GM13977 (cell line): Measurements from ENCODE around the gene NHSL2.

Experiments
- DNase-seq: peaks from one replicate; pipeline ENCODE4 v3.0.0; 2012; ENCODE audit warnings: low spot score
- in situ Hi-C: fragments of 300-500 bp; cut with MboI; formaldehyde crosslinking; loops from one replicate; pipeline ENCODE4 v1.12.0; 2022; ENCODE audit warnings: low sequenced_read_pairs, low pct_unique_long_range_greater_than_20kb, mixed read lengths, inconsistent platforms; ENCODE audit not compliant: unreplicated experiment
- TF ChIP-seq, protein P1 (sequence below): IDR thresholded peaks from 2 replicates; pipeline ENCODE4 v1.5.1; 2012; ENCODE audit warnings: mild to moderate bottlenecking, control low read depth; ENCODE audit not compliant: insufficient read depth; ENCODE audit errors: extremely low read depth, missing control alignments

NHSL2 gene

DNA sequence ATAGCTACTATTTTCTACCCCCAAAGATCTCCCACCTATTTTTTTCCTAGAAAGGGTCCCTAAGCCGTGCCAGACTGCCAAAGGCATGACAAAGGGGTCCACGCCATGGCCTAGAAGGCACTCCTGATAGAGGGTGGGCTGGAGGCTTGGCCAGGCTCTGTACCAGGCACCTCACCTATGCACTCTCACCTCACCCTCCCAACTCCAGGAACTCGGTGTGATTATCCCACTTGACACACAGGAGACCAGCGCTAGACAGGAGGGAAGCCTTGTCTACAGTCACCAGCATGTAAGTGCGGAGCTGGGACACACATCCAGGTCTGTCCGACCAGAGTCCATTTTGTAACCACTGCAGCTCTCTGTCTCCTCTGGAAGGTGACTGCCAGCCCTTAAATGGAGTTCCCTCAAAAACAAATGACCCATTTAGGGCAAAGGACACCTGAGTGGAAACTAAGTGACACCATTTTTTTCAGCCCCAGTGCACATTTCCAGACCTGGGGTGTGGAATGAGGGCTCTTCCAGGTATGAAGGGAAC, 114.7 kb downstream of the NHSL2 start:
- in situ Hi-C loops = loop anchor here (10.0 kb wide), 1 partner anchor 99 kb away; no protein-coding TSS in a partner anchor
- DNase-seq = no peak
- TF ChIP-seq, protein P1, sequence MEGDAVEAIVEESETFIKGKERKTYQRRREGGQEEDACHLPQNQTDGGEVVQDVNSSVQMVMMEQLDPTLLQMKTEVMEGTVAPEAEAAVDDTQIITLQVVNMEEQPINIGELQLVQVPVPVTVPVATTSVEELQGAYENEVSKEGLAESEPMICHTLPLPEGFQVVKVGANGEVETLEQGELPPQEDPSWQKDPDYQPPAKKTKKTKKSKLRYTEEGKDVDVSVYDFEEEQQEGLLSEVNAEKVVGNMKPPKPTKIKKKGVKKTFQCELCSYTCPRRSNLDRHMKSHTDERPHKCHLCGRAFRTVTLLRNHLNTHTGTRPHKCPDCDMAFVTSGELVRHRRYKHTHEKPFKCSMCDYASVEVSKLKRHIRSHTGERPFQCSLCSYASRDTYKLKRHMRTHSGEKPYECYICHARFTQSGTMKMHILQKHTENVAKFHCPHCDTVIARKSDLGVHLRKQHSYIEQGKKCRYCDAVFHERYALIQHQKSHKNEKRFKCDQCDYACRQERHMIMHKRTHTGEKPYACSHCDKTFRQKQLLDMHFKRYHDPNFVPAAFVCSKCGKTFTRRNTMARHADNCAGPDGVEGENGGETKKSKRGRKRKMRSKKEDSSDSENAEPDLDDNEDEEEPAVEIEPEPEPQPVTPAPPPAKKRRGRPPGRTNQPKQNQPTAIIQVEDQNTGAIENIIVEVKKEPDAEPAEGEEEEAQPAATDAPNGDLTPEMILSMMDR = no peak

DNA sequence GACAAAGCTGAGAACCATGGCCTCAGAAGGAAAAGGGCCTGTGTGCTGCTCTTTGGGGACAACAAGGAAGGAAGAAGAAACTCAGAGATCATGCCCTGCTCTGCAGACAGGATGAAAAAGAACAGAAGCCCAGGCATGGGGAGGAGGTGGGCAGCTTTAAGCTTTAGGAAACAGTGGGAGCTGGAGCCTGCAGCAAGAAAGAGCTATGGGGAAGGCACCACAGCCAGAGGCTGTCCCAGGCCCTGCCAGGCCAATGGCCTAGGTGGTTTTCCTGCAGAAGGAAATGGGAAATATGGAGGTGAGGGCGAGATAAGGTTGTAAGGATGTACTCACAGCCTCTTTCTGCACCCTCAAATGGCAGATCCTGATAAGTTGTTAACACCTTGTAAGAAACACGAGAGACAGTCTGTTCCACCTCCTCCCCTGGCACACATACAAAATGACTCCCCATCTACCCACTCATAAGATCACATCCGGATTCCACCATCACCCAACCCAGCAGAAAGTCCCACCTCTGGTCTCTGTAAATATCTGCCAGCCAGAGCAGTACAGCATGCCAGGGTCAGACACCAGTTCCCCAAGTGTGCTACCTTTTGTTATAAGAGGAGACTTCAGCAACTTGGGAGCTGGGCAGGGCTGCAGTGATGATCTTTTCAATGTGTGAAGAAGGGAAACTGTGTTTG, 115.8 kb downstream of the NHSL2 start:
- no peak for DNase-seq
- in situ Hi-C loops = loop anchor here (10.0 kb wide), 1 partner anchor 98 kb away; no protein-coding TSS in a partner anchor
- TF ChIP-seq, protein P1 = no peak

DNA sequence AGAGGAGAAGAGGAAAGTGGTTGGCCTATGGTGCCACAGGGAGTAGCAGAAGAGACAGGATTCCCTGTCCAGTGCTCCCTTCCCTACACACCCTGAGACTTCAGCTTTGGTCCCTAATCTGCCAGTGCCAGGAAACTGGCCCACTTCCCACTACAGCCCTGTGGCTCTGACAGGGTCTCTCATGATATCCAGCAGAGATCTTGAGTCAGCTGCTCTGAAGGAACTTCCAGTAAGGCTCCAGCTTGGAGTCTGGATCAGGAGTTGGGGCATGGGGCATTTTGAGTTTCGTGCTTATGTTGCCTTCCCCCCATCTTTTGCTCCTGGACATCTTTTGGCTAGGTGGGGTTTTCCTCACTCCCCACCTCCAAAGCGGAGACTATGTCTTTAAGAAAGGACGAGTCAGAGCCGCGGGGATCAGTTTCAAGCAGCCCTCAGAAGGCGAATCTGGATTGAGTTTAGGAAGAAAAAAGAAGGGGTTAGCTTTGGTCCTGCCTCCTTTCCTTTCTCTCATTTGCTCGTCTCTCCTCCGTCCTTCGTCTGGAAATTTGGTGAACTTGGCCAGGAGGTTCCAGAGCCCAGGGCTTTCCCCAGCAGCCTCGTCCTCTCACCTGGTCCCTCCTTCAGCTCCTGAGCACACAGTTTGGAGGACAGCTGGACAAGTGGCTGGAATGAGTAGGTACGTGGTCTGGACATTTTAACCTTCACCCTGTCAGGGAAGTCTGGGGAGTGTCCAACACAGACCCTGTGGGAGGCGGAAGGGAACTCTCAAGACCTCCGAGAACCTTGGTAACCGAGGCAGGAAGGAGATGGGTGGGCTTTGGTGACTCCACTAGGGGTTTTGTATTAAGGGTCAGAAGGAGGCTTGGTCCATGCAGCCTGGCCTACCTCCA, 116.6 kb downstream of the NHSL2 start:
- no peak for DNase-seq
- TF ChIP-seq, protein P1 = no peak
- in situ Hi-C loops = loop anchor here (10.0 kb wide), 1 partner anchor 98 kb away; no protein-coding TSS in a partner anchor

DNA sequence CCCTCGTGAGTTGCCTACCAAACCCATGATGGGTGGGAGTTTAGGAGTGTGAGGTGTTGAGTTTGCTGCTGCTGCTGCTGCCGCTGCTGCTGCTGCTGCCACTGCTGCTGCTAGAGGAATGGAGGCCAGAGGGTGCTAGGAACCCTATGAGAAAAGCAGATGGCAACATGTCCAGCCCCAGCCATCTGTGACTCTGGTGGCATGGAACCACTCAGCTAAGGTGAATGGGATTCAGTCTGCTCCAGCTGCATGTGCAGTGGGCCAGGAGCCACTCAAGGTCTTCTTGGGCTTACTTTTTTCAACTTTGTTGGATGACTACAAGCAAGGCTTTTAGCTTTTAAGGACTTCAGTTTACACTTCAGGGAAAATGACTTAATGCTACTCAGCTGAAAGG, 117.3 kb downstream of the NHSL2 start:
- TF ChIP-seq, protein P1 = no peak
- no peak for DNase-seq
- in situ Hi-C loops = loop anchor here (10.0 kb wide), 1 partner anchor 97 kb away; no protein-coding TSS in a partner anchor

DNA sequence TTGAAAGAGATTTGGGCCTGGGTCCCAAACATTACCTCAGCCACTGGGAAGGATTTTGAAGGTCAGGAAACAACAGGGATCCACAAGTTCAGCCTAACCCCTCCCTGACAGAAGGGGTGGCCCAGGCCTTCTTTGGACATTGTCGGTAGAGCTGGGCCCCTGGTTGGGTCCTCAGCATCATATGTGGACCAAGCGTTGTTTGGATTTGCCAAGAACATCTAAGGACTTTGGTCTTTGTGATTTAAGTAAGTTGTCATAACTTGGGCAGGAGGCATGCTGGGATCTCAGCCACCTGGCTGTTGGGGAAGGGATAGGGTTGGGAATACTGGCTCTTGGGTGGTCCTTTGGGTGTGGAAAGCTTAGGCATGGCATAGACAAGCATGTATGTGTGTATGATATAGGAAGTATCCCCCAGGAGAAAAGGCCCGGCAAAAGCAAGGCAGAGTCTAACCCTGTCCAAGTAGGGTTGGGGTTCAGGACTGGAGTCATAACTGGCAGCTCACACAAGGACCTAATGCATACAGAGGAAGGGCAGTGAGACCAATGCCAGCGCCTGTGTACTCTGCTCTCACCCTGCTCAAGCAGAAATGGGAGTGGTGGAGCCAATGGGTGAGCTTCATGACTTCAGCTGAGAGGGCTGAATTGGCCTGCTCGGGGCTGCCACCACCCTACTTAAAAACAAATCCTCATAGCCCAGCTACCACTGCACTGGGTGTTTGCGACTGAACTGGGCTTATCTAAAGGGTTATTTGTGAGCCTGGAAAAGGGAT, 118.2 kb downstream of the NHSL2 start:
- in situ Hi-C loops = loop anchor here (10.0 kb wide), 1 partner anchor 96 kb away; no protein-coding TSS in a partner anchor
- no peak for DNase-seq
- TF ChIP-seq, protein P1 = no peak
